Keratinocyte (primary cell): ENCODE measurements around the gene POMT2. TPM values are rescaled to one million over a fixed set of nuclear protein-coding genes. Genes with fewer than 3 reads are reported as not detected.
"Not testable (repeated sequence)": the region's sequence is repeated elsewhere in the genome, so short reads cannot be mapped to it uniquely, and the experiment has no call there.

ENCODE experiments used
- DNase-seq: peaks from one replicate; pipeline ENCODE4 v3.0.0-alpha.2; 2011; ENCODE audit warnings: low read depth, missing footprints, low spot score
- FAIRE-seq: peaks from 2 replicates; lab custom pipeline; 2011; peaks lifted over from hg19 to GRCh38; lab: Jason Lieb, UNC
- H2AFZ ChIP-seq: 2 replicates; pipeline ENCODE4 v1.6.0; 2012; ENCODE audit warnings: low read length, control low read depth, inconsistent platforms; ENCODE audit not compliant: control insufficient read depth
- H3K27ac ChIP-seq: 2 replicates; pipeline ENCODE4 v1.5.1; 2011; ENCODE audit warnings: low read length; ENCODE audit not compliant: control insufficient read depth, insufficient read depth
- H3K27me3 ChIP-seq: 3 replicates; pipeline ENCODE4 v1.6.0; 2011; ENCODE audit warnings: low read length; ENCODE audit not compliant: control insufficient read depth, insufficient read depth; ENCODE audit errors: extremely low read depth
- H3K36me3 ChIP-seq, 2 experiments: 2 replicates in 1 of 2; 3 replicates in 1 of 2; pipeline ENCODE4 v1.5.1; 2011; ENCODE audit warnings: low read length in 2 of 2, mild to moderate bottlenecking in 1 of 2; ENCODE audit not compliant: control insufficient read depth in 2 of 2, insufficient read depth in 2 of 2; ENCODE audit errors: extremely low read depth in 1 of 2
- H3K4me1 ChIP-seq: 3 replicates; pipeline ENCODE4 v1.5.1; 2011; ENCODE audit warnings: low read length; ENCODE audit not compliant: control insufficient read depth, insufficient read depth; ENCODE audit errors: extremely low read depth
- H3K4me2 ChIP-seq: 3 replicates; pipeline ENCODE4 v1.6.0; 2011; ENCODE audit warnings: low read depth, low read length; ENCODE audit not compliant: control insufficient read depth, insufficient read depth; ENCODE audit errors: extremely low read depth
- H3K4me3 ChIP-seq, 3 experiments: fragments of 200-600 bp in 1 of 3; sonication (generic) in 1 of 3; 2 replicates in 2 of 3; 3 replicates in 1 of 3; pipeline ENCODE4 v1.5.1; 2011 to 2016; ENCODE audit warnings: low read length in 3 of 3, mild to moderate bottlenecking in 3 of 3, control low read depth in 2 of 3, inconsistent platforms in 1 of 3, low read depth in 1 of 3, mixed read lengths in 1 of 3, mixed run types in 1 of 3, moderate library complexity in 1 of 3; ENCODE audit not compliant: control insufficient read depth in 2 of 3, insufficient read depth in 2 of 3; ENCODE audit errors: extremely low read depth in 1 of 3
- H3K79me2 ChIP-seq: 2 replicates; pipeline ENCODE4 v1.6.0; 2012; ENCODE audit warnings: low read length; ENCODE audit not compliant: control insufficient read depth, insufficient read depth
- H3K9ac ChIP-seq: 3 replicates; pipeline ENCODE4 v1.6.0; 2011; ENCODE audit warnings: low read length; ENCODE audit not compliant: control insufficient read depth, insufficient read depth; ENCODE audit errors: extremely low read depth
- H3K9me1 ChIP-seq: 3 replicates; pipeline ENCODE4 v1.6.0; 2011; ENCODE audit warnings: low read length; ENCODE audit not compliant: control insufficient read depth, insufficient read depth; ENCODE audit errors: extremely low read depth
- H3K9me3 ChIP-seq: 2 replicates; pipeline ENCODE4 v1.5.1; 2012; ENCODE audit warnings: low read depth, low read length; ENCODE audit not compliant: control insufficient read depth
- H4K20me1 ChIP-seq: 3 replicates; pipeline ENCODE4 v1.6.0; 2011; ENCODE audit warnings: low read length; ENCODE audit not compliant: control insufficient read depth, insufficient read depth; ENCODE audit errors: extremely low read depth
- CTCF ChIP-seq, 3 experiments: IDR thresholded peaks in 1 of 3; conservative IDR thresholded peaks in 1 of 3; optimal IDR thresholded peaks in 1 of 3; 2 replicates in 2 of 3; 3 replicates in 1 of 3; pipeline versions ENCODE3 to v1.5.1; 2011; ENCODE audit warnings: low read length in 3 of 3, mild to moderate bottlenecking in 3 of 3, moderate library complexity in 2 of 3, control low read depth in 1 of 3, inconsistent platforms in 1 of 3; ENCODE audit not compliant: insufficient read depth in 2 of 3; ENCODE audit errors: extremely low read depth in 1 of 3
- EZH2 ChIP-seq: IDR thresholded peaks from one replicate; pipeline ENCODE4 v1.6.1; 2012; ENCODE audit warnings: inconsistent platforms, mild to moderate bottlenecking, low read length, moderate library complexity
- dilution Hi-C: fragments of 300-500 bp; cut with MboI; formaldehyde crosslinking; loops from one replicate; pipeline ENCODE4 v1.7.0; 2020; ENCODE audit warnings: low sequenced_read_pairs; ENCODE audit not compliant: extremely low pct_ligation_motif_present
- polyA plus RNA-seq, 5 experiments: library from polyadenylated mRNA; depleted of rRNA in 3 of 5; stranded (reverse) in 3 of 5; stranded (forward) in 1 of 5; unstranded in 1 of 5; fragments of >200 nt; gene quantifications; 1 replicate in 1 of 5; 2 replicates in 3 of 5; 3 replicates in 1 of 5; pipeline versions ENCODE4 v1.2.1 to v1.2.3, GENCODE V29; 2011 to 2012; ENCODE audit warnings: missing spikeins in 2 of 5, low read depth in 1 of 5, low replicate concordance in 1 of 5

The POMT2 gene
- polyA plus RNA-seq, 1 donor (not counting 4 experiments of a cell fraction or from before 2014, with no cell fraction given), result 21.1 TPM

- TF ChIP-seq EZH2, result no peak
- TF ChIP-seq CTCF (optimal IDR thresholded peaks at IDR 0.05 in 1 of 3, IDR thresholded peaks at IDR 0.05 in 1 of 3, conservative IDR thresholded peaks at IDR 0.05 in 1 of 3; ENCODE audit: extremely low read depth in 1 of 3, insufficient read depth in 2 of 3, low read length in 3 of 3), result no peak
- H2AFZ ChIP-seq, result no peak overlapping the region
- no peaks in the 10 kb centered on the region for H3K9me1 ChIP-seq
- no peaks in the 10 kb centered on the region for H3K4me1 ChIP-seq
- no peak overlapping the region for H3K27ac ChIP-seq
- H3K4me3 ChIP-seq, result no peak overlapping the region
- H3K27me3 ChIP-seq, result no peaks in the 10 kb centered on the region
- DNase-seq, result no peak
- H4K20me1 ChIP-seq, result no peaks in the 10 kb centered on the region
- no peaks in the 10 kb centered on the region for H3K79me2 ChIP-seq
- H3K36me3 ChIP-seq, result peaks cover 22 to 36% of the 10 kb centered on the region in 2 experiments
- no peak overlapping the region for H3K9ac ChIP-seq
- dilution Hi-C loops, result no loop called here
- H3K4me2 ChIP-seq, result no peak overlapping the region
- FAIRE-seq, result no peak
- H3K9me3 ChIP-seq, result no peaks in the 10 kb centered on the region
Measured at GRCh38 chr14:77284066-77284465, 36.6 kb downstream of the POMT2 start.

- Histone ChIP-seq H3K27me3 (no peaks in the 10 kb centered on the region), H3K27ac (no peak overlapping the region), H3K79me2 (no peaks in the 10 kb centered on the region), H3K4me3 (no peak overlapping the region), H3K9me1 (no peaks in the 10 kb centered on the region), H3K9me3 (no peaks in the 10 kb centered on the region), H3K4me1 (no peaks in the 10 kb centered on the region), H2AFZ (no peak overlapping the region), H3K4me2 (no peak overlapping the region), H4K20me1 (no peaks in the 10 kb centered on the region), H3K36me3 (peaks cover 19 to 34% of the 10 kb centered on the region in 2 experiments), H3K9ac (no peak overlapping the region)
- FAIRE-seq (no peak), DNase-seq (no peak)
- dilution Hi-C loops, result no loop called here
- TF ChIP-seq CTCF (optimal IDR thresholded peaks at IDR 0.05 in 1 of 3, IDR thresholded peaks at IDR 0.05 in 1 of 3, conservative IDR thresholded peaks at IDR 0.05 in 1 of 3; ENCODE audit: extremely low read depth in 1 of 3, insufficient read depth in 2 of 3, low read length in 3 of 3), result no peak
- TF ChIP-seq EZH2, result no peak
Measured at GRCh38 chr14:77281852-77282410, 38.8 kb downstream of the POMT2 start.

- H3K9me1 ChIP-seq, H3K9me3 ChIP-seq, H3K4me3 ChIP-seq, H3K9ac ChIP-seq, H3K27me3 ChIP-seq, H4K20me1 ChIP-seq, FAIRE-seq, DNase-seq, H3K79me2 ChIP-seq, H3K4me2 ChIP-seq, H3K4me1 ChIP-seq, H3K27ac ChIP-seq, H2AFZ ChIP-seq, dilution Hi-C loops: not testable (repeated sequence)
- H3K36me3 ChIP-seq, result peaks cover 16 to 31% of the 10 kb centered on the region in 2 experiments
Measured at GRCh38 chr14:77280921-77281320, 39.8 kb downstream of the POMT2 start.
